Neural progenitor cell (in vitro differentiated cells): ENCODE measurements around the gene PYGB. TPM values are rescaled to one million over a fixed set of nuclear protein-coding genes. Genes with fewer than 3 reads are reported as not detected.

Experiments used
- DNase-seq: peaks from one replicate; pipeline ENCODE4 v3.0.0-alpha.2; 2016; ENCODE audit warnings: low spot score
- H2AFZ ChIP-seq: fragments of 200-600 bp; sonication (generic); replicated peaks from 2 replicates; pipeline ENCODE4 v1.6.1; 2016; ENCODE audit warnings: antibody characterized with exemption
- H3F3A ChIP-seq: fragments of 200-600 bp; sonication (generic); 2 replicates; pipeline ENCODE4 v1.6.1; 2016; ENCODE audit warnings: antibody characterized with exemption, low read depth
- H3K27ac ChIP-seq: fragments of 200-600 bp; sonication (generic); 2 replicates; pipeline ENCODE4 v1.5.1; 2016; ENCODE audit warnings: mild to moderate bottlenecking
- H3K27me3 ChIP-seq: fragments of 200-600 bp; sonication (generic); 2 replicates; pipeline ENCODE4 v1.6.1; 2016; ENCODE audit warnings: mild to moderate bottlenecking, moderate library complexity
- H3K36me3 ChIP-seq: fragments of 200-600 bp; sonication (generic); 2 replicates; pipeline ENCODE4 v1.5.1; 2016
- H3K4me1 ChIP-seq: fragments of 200-600 bp; sonication (generic); 2 replicates; pipeline ENCODE4 v1.6.1; 2016; ENCODE audit warnings: mixed run types
- H3K4me2 ChIP-seq: fragments of 200-600 bp; sonication (generic); 2 replicates; pipeline ENCODE4 v1.6.1; 2016
- H3K4me3 ChIP-seq: fragments of 200-600 bp; sonication (generic); 2 replicates; pipeline ENCODE4 v1.5.1; 2016
- H3K79me2 ChIP-seq: fragments of 200-600 bp; sonication (generic); 2 replicates; pipeline ENCODE4 v1.6.1; 2016; ENCODE audit warnings: low read depth
- H3K9ac ChIP-seq: fragments of 200-600 bp; sonication (generic); 2 replicates; pipeline ENCODE4 v1.6.1; 2016
- H3K9me3 ChIP-seq: fragments of 200-600 bp; sonication (generic); 2 replicates; pipeline ENCODE4 v1.5.1; 2016; ENCODE audit warnings: low read depth
- H4K20me1 ChIP-seq: fragments of 200-600 bp; sonication (generic); 2 replicates; pipeline ENCODE4 v1.6.1; 2016; ENCODE audit warnings: low read depth
- H3K27ac Mint-ChIP-seq: 3 replicates; pipeline ENCODE4 v1.8.0; 2021; ENCODE audit warnings: mixed read lengths
- H3K27me3 Mint-ChIP-seq: 2 replicates; pipeline ENCODE4 v1.8.0; 2022; ENCODE audit warnings: low read depth, mild to moderate bottlenecking, inconsistent platforms, moderate library complexity, mixed read lengths; ENCODE audit not compliant: insufficient read depth
- H3K36me3 Mint-ChIP-seq: 3 replicates; pipeline ENCODE4 v1.8.0; 2021; ENCODE audit warnings: mixed read lengths
- H3K4me1 Mint-ChIP-seq: 3 replicates; pipeline ENCODE4 v1.8.0; 2021; ENCODE audit warnings: mixed read lengths
- H3K4me3 Mint-ChIP-seq: 3 replicates; pipeline ENCODE4 v1.8.0; 2021; ENCODE audit warnings: mild to moderate bottlenecking, moderate library complexity, mixed read lengths
- H3K9me3 Mint-ChIP-seq: 3 replicates; pipeline ENCODE4 v1.8.0; 2020; ENCODE audit warnings: mixed read lengths
- CTCF ChIP-seq: fragments of 200-600 bp; sonication (generic); IDR thresholded peaks from 2 replicates; pipeline ENCODE4 v1.5.1; 2017; ENCODE audit warnings: antibody characterized with exemption, mild to moderate bottlenecking
- EZH2 ChIP-seq: fragments of 200-600 bp; sonication (generic); IDR thresholded peaks from 2 replicates; pipeline ENCODE4 v1.6.1; 2017; ENCODE audit warnings: antibody characterized with exemption, mild to moderate bottlenecking, moderate library complexity
- EZH2phosphoT487 ChIP-seq: fragments of 200-600 bp; sonication (generic); IDR thresholded peaks from 2 replicates; pipeline ENCODE4 v1.6.1; 2017; ENCODE audit warnings: antibody characterized with exemption
- total RNA-seq: library from RNA; depleted of rRNA; stranded (reverse); fragments of >200 nt; gene quantifications from 2 replicates; pipeline ENCODE4 v1.2.3, GENCODE V29; 2015; ENCODE audit warnings: low replicate concordance

PYGB gene
- total RNA-seq, 1 donor from 2014 or later = 40.9 TPM

- peaks cover 2% of the 10 kb centered on the region for H3K9me3 Mint-ChIP-seq
- no peak overlapping the region for H3K9ac ChIP-seq
- no peak for DNase-seq
- H3F3A ChIP-seq = no peaks in the 10 kb centered on the region
- peaks cover 26% of the 10 kb centered on the region for H3K79me2 ChIP-seq
- peaks cover 13% of the 10 kb centered on the region for H3K36me3 Mint-ChIP-seq
- H3K4me2 ChIP-seq = no peak overlapping the region
- H3K4me3 Mint-ChIP-seq = no peak overlapping the region
- peaks cover 7% of the 10 kb centered on the region for H3K4me1 Mint-ChIP-seq
- no peak overlapping the region for H3K27ac Mint-ChIP-seq
- H3K27me3 ChIP-seq = no peaks in the 10 kb centered on the region
- H3K4me3 ChIP-seq = no peak overlapping the region
- H3K4me1 ChIP-seq = peaks cover 14% of the 10 kb centered on the region
- H3K9me3 ChIP-seq = no peaks in the 10 kb centered on the region
- no peaks in the 10 kb centered on the region for H3K27me3 Mint-ChIP-seq
- TF ChIP-seq EZH2phosphoT487 (no peak), EZH2 (no peak)
- no peaks in the 10 kb centered on the region for H3K36me3 ChIP-seq
- H3K27ac ChIP-seq = no peak overlapping the region
- no peak overlapping the region for H2AFZ ChIP-seq
- H4K20me1 ChIP-seq = peaks cover 24% of the 10 kb centered on the region
Observed at GRCh38 chr20:25207149-25207959, 40.5 kb upstream of the PYGB start.

GRCh38 chr20:25207960-25208534 is 39.8 kb upstream of the PYGB start:
- Mint-ChIP-seq H3K4me3 (peak overlapping the region; percentile 38), H3K27me3 (no peaks in the 10 kb centered on the region), H3K36me3 (peaks cover 13% of the 10 kb centered on the region), H3K4me1 (peaks cover 7% of the 10 kb centered on the region), H3K9me3 (no peaks in the 10 kb centered on the region), H3K27ac (peak overlapping the region; percentile 57)
- TF ChIP-seq CTCF (no peak), EZH2 (no peak), EZH2phosphoT487 (no peak)
- no peak overlapping the region for H3K4me3 ChIP-seq
- H3F3A ChIP-seq = no peaks in the 10 kb centered on the region
- peaks cover 24% of the 10 kb centered on the region for H4K20me1 ChIP-seq
- DNase-seq = no peak
- H3K79me2 ChIP-seq = peaks cover 22% of the 10 kb centered on the region
- H2AFZ ChIP-seq = no peak overlapping the region
- H3K9ac ChIP-seq = no peak overlapping the region
- no peak overlapping the region for H3K27ac ChIP-seq
- H3K9me3 ChIP-seq = no peaks in the 10 kb centered on the region
- H3K4me2 ChIP-seq = no peak overlapping the region
- H3K36me3 ChIP-seq = no peaks in the 10 kb centered on the region
- H3K27me3 ChIP-seq = no peaks in the 10 kb centered on the region
- peaks cover 14% of the 10 kb centered on the region for H3K4me1 ChIP-seq

- Histone ChIP-seq H3K4me1 (peaks cover 15% of the 10 kb centered on the region), H3K4me2 (no peak overlapping the region), H3F3A (no peaks in the 10 kb centered on the region), H3K9me3 (no peaks in the 10 kb centered on the region), H3K79me2 (peaks cover 9% of the 10 kb centered on the region), H3K9ac (no peak overlapping the region), H4K20me1 (peaks cover 16% of the 10 kb centered on the region), H3K4me3 (no peak overlapping the region), H3K36me3 (no peaks in the 10 kb centered on the region), H3K27ac (no peak overlapping the region), H3K27me3 (no peaks in the 10 kb centered on the region), H2AFZ (no peak overlapping the region)
- Mint-ChIP-seq H3K27me3 (peaks cover 2% of the 10 kb centered on the region), H3K36me3 (peaks cover 13% of the 10 kb centered on the region), H3K4me1 (peaks cover 7% of the 10 kb centered on the region), H3K9me3 (no peaks in the 10 kb centered on the region), H3K4me3 (no peak overlapping the region), H3K27ac (no peak overlapping the region)
- no peak for TF ChIP-seq EZH2phosphoT487
- TF ChIP-seq EZH2 = no peak
- TF ChIP-seq CTCF = no peak
- DNase-seq = no peak
Observed at GRCh38 chr20:25209400-25209799, 38.5 kb upstream of the PYGB start.

- Histone ChIP-seq H3F3A (no peaks in the 10 kb centered on the region), H3K4me3 (no peak overlapping the region), H3K9me3 (no peaks in the 10 kb centered on the region), H3K4me1 (peaks cover 12% of the 10 kb centered on the region), H3K27ac (no peak overlapping the region), H3K9ac (no peak overlapping the region), H4K20me1 (peaks cover 12% of the 10 kb centered on the region), H2AFZ (no peak overlapping the region), H3K36me3 (no peaks in the 10 kb centered on the region), H3K4me2 (no peak overlapping the region), H3K79me2 (peaks cover 4% of the 10 kb centered on the region), H3K27me3 (no peaks in the 10 kb centered on the region)
- no peak for TF ChIP-seq EZH2phosphoT487
- TF ChIP-seq EZH2 = no peak
- no peak for TF ChIP-seq CTCF
- H3K4me1 Mint-ChIP-seq = peaks cover 4% of the 10 kb centered on the region
- peaks cover 13% of the 10 kb centered on the region for H3K36me3 Mint-ChIP-seq
- no peak overlapping the region for H3K27ac Mint-ChIP-seq
- no peak overlapping the region for H3K4me3 Mint-ChIP-seq
- peaks cover 2% of the 10 kb centered on the region for H3K27me3 Mint-ChIP-seq
- no peaks in the 10 kb centered on the region for H3K9me3 Mint-ChIP-seq
- DNase-seq = no peak
Observed at GRCh38 chr20:25209911-25210310, 38.0 kb upstream of the PYGB start.
